GM12801 (cell line): ENCODE data around the gene ARFRP1.

ENCODE experiments used
- TF ChIP-seq, protein P1 (sequence below): IDR thresholded peaks from one replicate; pipeline ENCODE4 v1.5.1; 2011; ENCODE audit warnings: control low read depth; ENCODE audit not compliant: insufficient read length; ENCODE audit errors: extremely low read depth

Gene ARFRP1

DNA sequence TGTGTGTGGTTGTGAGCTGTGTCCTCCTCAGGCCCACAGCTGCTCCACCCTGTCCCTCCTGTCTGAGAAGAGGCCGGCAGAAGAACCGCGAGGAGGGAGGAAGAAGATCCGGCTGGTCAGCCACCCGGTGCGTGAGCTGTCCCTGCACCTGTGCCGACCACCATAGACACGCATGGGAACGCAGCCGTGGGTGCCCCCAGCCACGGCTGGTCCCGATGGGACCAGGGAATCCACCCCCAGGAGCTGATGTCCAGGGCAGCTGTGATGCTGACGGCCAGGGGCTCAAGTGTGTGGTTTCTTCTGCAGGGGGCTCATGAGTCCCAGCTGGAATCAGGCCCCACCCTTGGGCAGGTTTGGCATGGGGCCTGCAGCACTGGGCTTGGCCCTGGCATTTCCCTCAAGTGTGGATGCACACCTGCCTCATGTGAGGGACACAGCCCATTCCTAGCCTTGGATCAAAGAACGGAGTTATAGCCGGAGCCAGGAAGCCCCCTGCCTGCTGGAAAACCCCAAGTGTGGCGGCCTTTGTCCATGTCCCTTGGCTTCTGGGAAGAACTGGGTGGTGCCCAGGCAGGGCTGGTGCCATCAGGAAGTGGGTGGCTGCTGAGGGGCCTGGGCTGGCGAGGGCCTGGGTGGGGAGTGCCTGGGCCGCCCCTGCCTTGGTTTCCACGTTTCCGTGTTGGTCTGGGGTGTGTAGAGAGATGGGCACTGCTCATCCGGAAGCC is 15.9 kb downstream of the ARFRP1 start:
- TF ChIP-seq, protein P1, sequence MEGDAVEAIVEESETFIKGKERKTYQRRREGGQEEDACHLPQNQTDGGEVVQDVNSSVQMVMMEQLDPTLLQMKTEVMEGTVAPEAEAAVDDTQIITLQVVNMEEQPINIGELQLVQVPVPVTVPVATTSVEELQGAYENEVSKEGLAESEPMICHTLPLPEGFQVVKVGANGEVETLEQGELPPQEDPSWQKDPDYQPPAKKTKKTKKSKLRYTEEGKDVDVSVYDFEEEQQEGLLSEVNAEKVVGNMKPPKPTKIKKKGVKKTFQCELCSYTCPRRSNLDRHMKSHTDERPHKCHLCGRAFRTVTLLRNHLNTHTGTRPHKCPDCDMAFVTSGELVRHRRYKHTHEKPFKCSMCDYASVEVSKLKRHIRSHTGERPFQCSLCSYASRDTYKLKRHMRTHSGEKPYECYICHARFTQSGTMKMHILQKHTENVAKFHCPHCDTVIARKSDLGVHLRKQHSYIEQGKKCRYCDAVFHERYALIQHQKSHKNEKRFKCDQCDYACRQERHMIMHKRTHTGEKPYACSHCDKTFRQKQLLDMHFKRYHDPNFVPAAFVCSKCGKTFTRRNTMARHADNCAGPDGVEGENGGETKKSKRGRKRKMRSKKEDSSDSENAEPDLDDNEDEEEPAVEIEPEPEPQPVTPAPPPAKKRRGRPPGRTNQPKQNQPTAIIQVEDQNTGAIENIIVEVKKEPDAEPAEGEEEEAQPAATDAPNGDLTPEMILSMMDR = no peak

DNA sequence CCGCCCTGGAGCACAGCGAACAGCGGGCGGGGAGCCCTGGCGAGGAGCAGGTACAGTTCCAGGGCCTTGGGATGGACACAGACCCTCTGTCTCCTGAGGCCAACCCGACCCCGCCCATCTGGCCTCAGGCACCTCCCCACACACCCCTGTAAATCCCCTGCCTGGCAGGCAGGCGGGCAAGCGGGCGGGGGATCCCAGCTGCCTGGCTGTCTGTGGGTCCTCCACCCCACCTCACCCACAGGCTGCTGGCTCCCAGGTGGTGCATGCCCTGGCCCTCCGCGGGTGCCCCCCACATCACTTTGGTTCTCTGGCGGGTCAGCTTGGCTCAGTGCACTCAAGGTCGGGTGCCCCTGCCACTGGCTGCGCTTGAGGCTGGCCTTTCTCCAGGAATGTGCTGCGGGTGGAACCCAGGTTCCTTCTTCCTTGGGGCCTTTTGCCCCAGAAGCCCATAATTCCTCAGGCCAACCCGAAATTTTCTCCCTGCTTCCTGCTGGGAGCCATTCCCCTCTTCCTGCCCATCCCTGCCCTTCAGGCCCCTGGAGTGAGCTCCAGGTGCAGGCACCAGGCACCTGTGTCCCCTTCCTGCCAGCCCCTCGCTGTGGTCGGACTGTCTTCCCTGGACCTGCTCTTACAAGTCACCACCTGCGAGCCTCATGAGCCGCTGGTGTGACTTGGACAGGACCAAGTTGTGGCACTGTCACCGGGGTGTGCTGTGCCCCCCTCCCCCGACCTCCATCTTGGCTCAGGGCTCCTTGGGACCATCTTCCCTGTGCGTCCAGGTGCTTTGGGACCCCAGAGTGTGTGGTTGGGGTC is 16.7 kb downstream of the ARFRP1 start:
- TF ChIP-seq, protein P1 = no peak

DNA sequence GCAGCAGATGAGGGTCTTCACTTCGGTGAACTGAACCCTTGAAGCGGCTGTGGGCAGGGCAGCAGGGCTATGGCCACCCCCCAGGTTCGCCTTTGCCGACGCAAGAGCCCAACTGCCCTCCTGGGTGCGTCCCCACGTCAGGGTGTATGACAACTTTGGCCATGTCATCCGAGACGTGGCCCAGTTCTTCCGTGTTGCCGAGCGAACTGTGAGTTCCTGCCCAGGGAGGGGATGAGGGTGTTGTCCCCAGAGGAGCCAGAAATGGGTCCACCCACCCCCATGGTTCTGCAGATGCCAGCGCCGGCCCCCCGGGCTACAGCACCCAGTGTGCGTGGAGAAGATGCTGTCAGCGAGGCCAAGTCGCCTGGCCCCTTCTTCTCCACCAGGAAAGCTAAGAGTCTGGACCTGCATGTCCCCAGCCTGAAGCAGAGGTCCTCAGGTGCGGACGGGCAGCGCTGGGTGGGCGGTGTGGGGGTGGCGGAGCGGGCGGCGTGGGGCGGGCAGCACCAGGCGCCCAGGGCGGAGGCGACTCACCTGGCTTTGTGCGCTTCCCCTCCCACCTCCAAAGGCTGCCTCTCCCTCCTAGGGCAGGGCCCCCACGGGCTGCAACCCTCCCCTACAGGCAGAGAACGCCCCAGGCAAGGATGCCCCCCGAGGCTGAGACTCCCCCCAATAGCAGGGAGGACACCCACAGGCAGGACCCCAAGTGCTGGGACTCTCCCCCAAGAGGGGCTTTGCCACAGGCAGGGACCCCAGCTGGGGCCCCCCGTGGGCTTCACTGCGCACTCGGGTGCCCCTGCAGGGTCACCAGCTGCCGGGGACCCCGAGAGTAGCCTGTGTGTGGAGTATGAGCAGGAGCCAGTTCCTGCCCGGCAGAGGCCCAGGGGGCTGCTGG is 17.5 kb downstream of the ARFRP1 start:
- TF ChIP-seq, protein P1 = no peak

DNA sequence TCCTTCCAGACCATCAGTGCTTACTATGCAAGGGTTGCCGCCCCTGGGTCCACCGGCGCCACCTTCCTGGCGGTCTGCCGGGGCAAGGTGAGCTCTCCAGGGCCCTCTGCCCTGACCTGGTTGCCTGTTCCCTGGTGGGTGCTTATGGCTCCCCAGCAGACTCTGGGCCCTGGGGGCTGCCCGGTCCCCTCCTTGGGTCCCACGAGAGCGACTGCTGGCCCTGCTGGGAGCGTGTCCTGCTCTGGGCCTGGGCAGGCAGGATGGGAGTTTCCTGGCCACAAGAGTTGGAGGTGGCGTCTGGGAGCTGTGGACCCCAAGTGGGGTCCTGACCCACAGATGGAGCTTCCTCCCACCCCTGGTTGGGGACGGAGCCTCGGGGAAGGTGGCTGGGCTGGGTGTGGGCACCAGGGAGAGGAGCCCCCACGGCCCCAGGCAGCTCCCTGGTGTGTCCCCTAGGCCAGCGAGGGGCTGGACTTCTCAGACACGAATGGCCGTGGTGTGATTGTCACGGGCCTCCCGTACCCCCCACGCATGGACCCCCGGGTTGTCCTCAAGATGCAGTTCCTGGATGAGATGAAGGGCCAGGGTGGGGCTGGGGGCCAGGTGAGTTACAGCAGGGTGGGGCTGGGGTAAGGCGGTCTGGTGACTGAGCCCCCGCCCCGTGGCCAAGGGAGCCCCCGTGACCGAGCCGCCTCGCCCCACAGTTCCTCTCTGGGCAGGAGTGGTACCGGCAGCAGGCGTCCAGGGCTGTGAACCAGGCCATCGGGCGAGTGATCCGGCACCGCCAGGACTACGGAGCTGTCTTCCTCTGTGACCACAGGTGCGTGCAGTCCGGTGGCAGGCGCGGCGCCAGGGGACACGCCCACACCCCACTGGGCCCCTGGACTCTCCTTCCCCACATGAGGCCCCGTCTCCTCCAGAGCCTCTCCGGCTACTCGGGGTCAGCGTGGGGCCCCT is 18.5 kb downstream of the ARFRP1 start:
- TF ChIP-seq, protein P1 = no peak

DNA sequence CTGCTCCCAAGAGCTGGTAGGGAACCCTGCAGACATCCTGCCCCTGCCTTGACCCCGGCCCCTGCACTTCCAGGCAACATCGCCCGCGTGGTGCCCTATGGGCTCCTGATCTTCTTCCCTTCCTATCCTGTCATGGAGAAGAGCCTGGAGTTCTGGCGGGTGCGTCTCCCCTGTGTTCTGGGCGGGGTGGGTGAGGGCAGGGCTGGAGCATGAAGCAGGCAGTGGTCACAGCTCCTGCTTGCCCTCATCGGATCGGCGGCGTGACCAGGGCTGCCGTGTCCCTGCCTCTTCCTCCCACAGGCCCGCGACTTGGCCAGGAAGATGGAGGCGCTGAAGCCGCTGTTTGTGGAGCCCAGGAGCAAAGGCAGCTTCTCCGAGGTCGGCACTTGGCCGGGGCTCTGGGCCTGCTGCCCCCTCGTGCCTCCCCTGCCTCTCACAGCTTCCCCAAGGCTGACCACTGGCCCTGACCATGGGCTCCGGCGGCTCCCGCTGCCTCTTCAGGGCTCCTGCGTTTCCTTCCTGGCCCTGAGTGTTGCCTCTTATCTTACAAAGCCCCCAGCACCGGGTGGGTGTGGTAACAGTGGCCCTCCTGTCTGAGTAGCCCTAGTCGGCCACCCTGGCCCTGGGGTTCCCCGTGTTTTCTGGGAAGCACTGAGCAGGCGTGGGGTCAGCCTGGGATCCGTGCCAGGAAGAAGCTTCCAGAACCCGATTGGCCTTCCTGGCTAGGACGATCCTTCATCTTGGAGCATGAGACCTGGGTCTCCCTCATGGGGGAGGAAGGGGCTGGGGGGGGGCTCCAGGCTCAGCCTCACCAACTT is 19.3 kb downstream of the ARFRP1 start:
- TF ChIP-seq, protein P1 = no peak

DNA sequence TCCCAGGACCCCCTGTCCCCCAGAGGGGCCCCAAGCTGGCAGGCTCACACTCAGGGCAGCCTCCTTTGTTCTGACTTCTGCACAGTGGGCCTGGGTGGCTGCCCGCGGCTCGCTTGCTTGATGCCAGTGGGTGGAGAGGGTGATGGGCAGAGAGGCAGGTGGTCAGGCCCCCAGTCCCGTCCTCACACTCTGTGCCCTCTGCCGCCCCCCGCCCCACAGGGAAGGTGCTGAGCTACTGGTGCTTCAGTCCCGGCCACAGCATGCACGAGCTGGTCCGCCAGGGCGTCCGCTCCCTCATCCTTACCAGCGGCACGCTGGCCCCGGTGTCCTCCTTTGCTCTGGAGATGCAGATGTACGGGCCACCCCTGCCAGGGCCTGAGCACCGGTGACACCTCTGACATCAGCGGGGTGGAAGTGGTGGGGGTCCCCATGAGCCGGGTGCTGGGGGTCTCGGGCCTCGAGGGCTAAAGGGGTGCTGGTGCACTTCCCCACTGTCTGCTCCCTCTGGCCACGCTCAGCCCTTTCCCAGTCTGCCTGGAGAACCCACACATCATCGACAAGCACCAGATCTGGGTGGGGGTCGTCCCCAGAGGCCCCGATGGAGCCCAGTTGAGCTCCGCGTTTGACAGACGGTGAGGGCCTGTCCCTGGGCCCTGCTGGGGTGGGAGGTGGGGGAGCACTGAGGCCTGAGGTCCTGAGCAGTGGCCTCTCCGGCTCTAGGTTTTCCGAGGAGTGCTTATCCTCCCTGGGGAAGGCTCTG is 20.2 kb downstream of the ARFRP1 start:
- TF ChIP-seq, protein P1 = no peak
